GM19035 (cell line): ENCODE results near the gene SOBP.

Experiments
- ATAC-seq: cut with Tn5 transposase; IDR thresholded peaks from one replicate; pipeline ENCODE4 v1.9.1; 2021; ENCODE audit not compliant: unreplicated experiment

SOBP gene

GRCh38 chr6:107655864-107656263 is 165.9 kb downstream of the SOBP start:
- ATAC-seq: no peak

DNA sequence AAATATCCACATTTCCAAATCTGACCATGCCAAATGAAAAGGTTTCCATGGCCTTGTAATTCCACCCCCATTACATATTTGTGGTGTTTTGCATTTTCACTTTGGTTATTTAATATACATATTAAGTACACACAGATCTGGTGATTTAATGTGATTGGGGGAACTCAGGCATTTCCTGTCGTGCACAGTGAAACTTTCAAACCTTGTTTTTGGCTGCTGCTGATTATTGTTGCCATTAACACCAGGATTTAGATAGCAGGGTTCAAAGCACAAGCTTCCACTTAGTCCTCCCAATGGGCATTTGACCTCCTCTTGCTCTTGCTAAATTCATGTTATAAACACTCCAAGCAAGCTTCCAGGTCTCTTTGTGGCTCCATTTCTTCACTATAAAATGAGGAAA is 166.5 kb downstream of the SOBP start:
- no peak for ATAC-seq

- ATAC-seq: no peak
Measured at GRCh38 chr6:107656883-107657282, 167.0 kb downstream of the SOBP start.

GRCh38 chr6:107657373-107657754 is 167.4 kb downstream of the SOBP start:
- ATAC-seq: no peak

DNA sequence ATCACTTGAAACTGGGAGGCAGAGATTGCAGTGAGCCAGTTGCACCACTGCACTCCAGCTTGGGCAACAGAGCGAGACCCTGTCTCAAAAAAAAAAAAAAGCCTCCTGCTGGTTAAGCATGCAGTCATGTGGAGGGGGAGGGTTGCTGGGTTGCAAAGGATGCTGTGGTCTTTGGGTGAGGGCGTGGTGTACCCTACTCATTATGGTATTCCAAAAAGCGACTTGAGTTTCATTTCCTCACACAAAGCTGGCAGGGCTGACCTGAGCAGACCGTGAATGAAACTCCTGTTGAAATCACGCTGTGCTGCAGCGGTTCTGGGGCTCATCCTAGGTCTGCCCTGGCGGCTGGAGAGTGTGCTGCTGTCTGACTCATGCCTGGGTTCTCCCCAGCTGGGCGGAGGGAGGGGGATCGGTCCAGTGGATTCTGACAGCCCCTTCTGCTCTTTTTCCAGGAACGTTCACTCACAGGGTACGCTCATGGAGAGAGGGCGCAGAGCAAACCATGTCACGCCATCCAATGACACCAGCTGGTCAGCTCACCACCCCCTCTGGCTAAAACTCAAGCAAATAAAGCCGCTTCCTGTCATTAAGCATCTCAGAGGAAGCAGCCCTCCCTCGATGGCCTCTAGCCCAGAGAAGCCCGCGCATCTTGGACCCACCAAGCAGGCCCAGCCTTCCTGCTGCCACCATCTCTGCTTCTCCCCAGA is 168.0 kb downstream of the SOBP start:
- peak; percentile 85 for ATAC-seq

- ATAC-seq: no peak
Measured at GRCh38 chr6:107658920-107659865, 169.3 kb downstream of the SOBP start.

GRCh38 chr6:107660839-107661238 is 170.9 kb downstream of the SOBP start:
- ATAC-seq: no peak

- no peak for ATAC-seq
Measured at GRCh38 chr6:107661291-107661690, 171.4 kb downstream of the SOBP start.

GRCh38 chr6:107662333-107662732 is 172.4 kb downstream of the SOBP start:
- ATAC-seq: no peak

GRCh38 chr6:107663308-107663707 is 173.4 kb downstream of the SOBP start:
- ATAC-seq: no peak

DNA sequence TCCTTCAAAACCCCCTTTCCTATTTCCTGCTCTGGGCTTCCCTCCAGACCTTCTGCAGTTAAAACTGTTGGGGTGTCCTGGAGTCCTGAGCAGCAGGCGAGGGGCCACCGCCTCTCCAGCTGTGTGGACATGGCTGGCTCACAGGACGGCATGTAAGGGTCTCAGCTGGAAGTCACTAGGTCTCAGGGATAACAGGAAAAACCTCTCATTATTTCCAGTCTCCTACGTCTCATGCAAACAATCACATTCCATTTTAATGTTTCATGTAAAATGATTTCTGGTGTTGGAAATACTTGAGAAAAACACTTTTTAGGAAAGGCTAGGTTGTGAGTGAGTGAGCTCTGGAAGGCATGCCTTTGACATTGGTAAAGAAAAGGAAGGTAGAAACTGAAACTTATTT is 175.5 kb downstream of the SOBP start:
- no peak for ATAC-seq

- no peak for ATAC-seq
Measured at GRCh38 chr6:107666084-107666980, 176.4 kb downstream of the SOBP start.

DNA sequence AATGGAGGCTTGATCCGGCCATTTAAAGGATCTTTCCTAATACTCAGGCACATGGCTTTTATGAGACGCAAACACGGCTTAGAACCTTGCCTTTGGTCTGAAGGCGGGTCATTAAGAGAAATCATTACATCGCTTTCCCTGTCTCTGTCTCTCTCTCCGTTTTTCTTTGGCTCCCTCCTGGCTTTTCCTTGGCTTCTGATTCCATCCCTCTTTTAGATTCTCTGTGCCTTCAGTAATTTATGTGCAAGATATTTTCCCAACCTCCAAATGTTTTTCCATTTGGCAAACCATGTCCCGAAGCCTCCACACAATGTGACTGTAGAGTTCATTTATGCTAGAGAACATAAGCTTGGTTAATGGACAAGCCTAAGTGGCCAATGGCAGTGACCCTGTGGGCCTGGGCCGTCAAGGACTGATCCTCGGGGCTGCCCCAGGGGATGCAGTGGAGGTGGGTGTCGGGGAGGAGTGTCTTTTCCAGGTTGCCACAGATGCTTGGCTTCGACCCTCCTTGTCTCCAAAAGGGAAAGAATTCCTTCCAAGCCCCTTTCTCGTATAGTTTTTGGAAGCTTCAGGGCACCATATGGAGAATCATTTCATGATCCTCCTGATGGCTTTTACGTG is 177.2 kb downstream of the SOBP start:
- no peak for ATAC-seq

- no peak for ATAC-seq
Measured at GRCh38 chr6:107667790-107668189, 177.9 kb downstream of the SOBP start.

GRCh38 chr6:107668743-107669474 is 179.0 kb downstream of the SOBP start:
- peak; percentile 90 for ATAC-seq

- ATAC-seq: no peak
Measured at GRCh38 chr6:107670792-107671199, 180.9 kb downstream of the SOBP start.

- no peak for ATAC-seq
Measured at GRCh38 chr6:107673076-107673494, 183.2 kb downstream of the SOBP start.

- ATAC-seq: peak; percentile 96
Measured at GRCh38 chr6:107674995-107675738, 185.2 kb downstream of the SOBP start.

GRCh38 chr6:107676042-107676441 is 186.1 kb downstream of the SOBP start:
- ATAC-seq: no peak
